ENCODE results near the gene PTPRE. TPM values are rescaled to one million over a fixed set of nuclear protein-coding genes. Genes with fewer than 3 reads are reported as not detected.

The PTPRE gene
- total RNA-seq, 5 donors from 2014 or later (not counting 1 experiment from before 2014, with no cell fraction given) = 23.2 to 69.2 (median 32.2) TPM

DNA sequence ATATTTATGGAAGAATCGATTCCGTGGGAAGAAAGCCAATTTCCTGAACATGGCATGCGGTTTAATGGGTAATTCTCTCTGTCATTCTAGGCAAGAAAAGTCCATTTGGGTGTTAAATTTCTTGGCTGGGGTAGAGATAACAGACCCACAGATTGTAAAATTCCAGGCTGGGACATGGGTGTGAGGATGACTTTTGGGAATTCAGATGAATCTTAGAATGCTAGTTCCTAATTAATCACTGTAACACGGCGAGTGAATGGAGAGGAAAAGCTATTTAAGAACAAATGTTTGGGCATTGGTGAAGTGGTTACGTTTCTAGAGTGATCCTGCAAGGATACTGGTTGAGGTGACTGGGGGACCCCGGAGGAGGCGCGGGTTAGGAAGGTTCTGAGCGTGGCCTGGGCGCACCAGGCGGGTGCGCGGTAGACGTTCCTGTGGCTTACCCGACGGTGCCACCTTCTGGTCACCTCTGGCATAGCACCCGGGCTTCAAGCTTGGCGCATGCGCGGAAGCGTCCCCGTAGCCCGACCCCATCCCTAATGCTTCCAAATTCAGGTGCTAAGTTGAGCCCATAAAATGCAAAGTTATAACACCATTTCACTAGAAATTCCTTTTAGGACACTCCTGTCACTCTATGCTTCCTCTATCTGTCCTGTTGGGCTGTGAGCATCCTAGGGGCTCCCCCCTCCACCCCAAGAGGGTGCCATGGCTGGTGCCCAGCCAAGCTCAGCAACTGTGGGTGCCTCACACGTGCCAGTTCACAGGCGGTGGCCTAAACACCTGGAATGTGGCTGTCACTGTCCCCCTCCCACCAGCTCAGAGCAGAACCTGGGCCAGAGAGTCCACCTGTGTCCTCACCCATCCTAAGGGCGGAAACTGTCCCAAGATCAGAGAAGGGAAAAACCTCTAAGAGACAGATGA lies 104.4 kb downstream of the PTPRE start:
- H3K4me1 ChIP-seq (ENCODE audit: control insufficient read depth in 1 of 2, extremely low read depth in 1 of 2, insufficient read depth in 2 of 2, low read length in 2 of 2) = peaks cover 2 to 8% of the 10 kb centered on the region in 2 experiments
- DNase-seq (peak; percentile 66 to 91 (median 83)), ATAC-seq (replicated peaks in 1 of 4) (peak; percentile 91 to 97 (median 92))
- Mint-ChIP-seq H3K27me3 (peaks cover 10 to 11% of the 10 kb centered on the region in 2 donors), H3K36me3 (no peaks in the 10 kb centered on the region), H3K4me3 (peak overlapping the region in 1 of 3 donors; percentile 34), H3K27ac (peak overlapping the region in 1 of 2 donors; percentile 16), H3K9me3 (no peaks in the 10 kb centered on the region), H3K4me1 (peaks cover 5 to 8% (median 8%) of the 10 kb centered on the region in 3 donors)
- H3K27ac ChIP-seq (ENCODE audit: low read length) = no peak overlapping the region
- H3K4me3 ChIP-seq (ENCODE audit: control insufficient read depth in 1 of 2, extremely low read depth in 1 of 2, low read length in 1 of 2) = no peak overlapping the region
- H3K9me3 ChIP-seq = no peaks in the 10 kb centered on the region
- WGBS (ENCODE audit: insufficient coverage) = 8% methylated on average over 20 of the region's 27 CpGs
- ChIA-PET POLR2A (interaction anchor here in 1 of 2 donors (0.9 kb wide), 1 partner anchor 54 kb away, joined by 3 read pairs; no protein-coding TSS in a partner anchor), CTCF (interaction anchor here (0.6 to 2.2 kb wide), 10 partner anchors 23 to 261 kb away, joined by 3 to 20 read pairs (median 5); partner anchors contain the start of gene PTPRE (in 2 of the 2))
- no peaks in the 10 kb centered on the region for H3K36me3 ChIP-seq (ENCODE audit: control insufficient read depth in 2 of 2, extremely low read depth in 1 of 2, insufficient read depth in 1 of 2, low read length in 1 of 2)
- peaks cover 0 to 25% of the 10 kb centered on the region in 2 experiments for H3K27me3 ChIP-seq (replicated peaks in 1 of 2; ENCODE audit: control insufficient read depth in 2 of 2, extremely low read depth in 1 of 2, insufficient read depth in 2 of 2, low read length in 1 of 2)

DNA sequence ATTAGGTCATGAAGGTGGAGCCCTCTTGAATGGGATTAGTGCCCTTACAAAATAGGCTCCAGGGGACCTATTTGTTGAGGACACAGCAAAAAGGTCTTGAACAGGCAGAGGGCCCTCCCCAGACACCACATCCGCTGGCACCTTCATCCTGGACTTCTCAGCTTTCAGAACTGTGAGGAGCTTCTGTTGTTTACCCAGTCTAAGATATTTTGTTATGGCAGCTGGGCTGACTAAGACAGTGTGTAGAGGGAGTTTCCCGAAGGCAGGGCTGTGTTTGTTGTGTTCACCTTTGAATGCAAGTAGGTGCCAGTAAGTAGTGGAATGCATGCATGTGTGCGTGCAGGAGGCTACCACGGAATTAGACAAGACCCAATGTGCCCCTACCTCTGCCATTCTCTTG lies 106.7 kb downstream of the PTPRE start:
- Mint-ChIP-seq H3K27me3 (peaks cover 9 to 13% of the 10 kb centered on the region in 2 donors), H3K4me3 (no peak overlapping the region), H3K36me3 (no peaks in the 10 kb centered on the region), H3K27ac (no peak overlapping the region), H3K9me3 (no peaks in the 10 kb centered on the region), H3K4me1 (peaks cover 5 to 13% (median 12%) of the 10 kb centered on the region in 3 donors)
- Histone ChIP-seq H3K9me3 (no peaks in the 10 kb centered on the region), H3K36me3 (ENCODE audit: control insufficient read depth in 2 of 2, extremely low read depth in 1 of 2, insufficient read depth in 1 of 2, low read length in 1 of 2) (no peaks in the 10 kb centered on the region), H3K27me3 (replicated peaks in 1 of 2; ENCODE audit: control insufficient read depth in 2 of 2, extremely low read depth in 1 of 2, insufficient read depth in 2 of 2, low read length in 1 of 2) (peaks cover 0 to 43% of the 10 kb centered on the region in 2 experiments), H3K27ac (ENCODE audit: low read length) (no peak overlapping the region), H3K4me1 (ENCODE audit: control insufficient read depth in 1 of 2, extremely low read depth in 1 of 2, insufficient read depth in 2 of 2, low read length in 2 of 2) (peaks cover 2 to 8% of the 10 kb centered on the region in 2 experiments), H3K4me3 (ENCODE audit: control insufficient read depth in 1 of 2, extremely low read depth in 1 of 2, low read length in 1 of 2) (no peak overlapping the region)
- ATAC-seq (replicated peaks in 1 of 4) (no peak), DNase-seq (peak in 1 of 35 experiments; percentile 14)
- WGBS (ENCODE audit: insufficient coverage) = 86% methylated on average over 3 of the region's 4 CpGs
- ChIA-PET POLR2A (no interaction called here), CTCF (interaction anchor here in 1 of 2 donors (0.7 to 1.5 kb wide), 3 partner anchors 22 to 56 kb away, joined by 3 to 4 read pairs (median 4); no protein-coding TSS in a partner anchor)

DNA sequence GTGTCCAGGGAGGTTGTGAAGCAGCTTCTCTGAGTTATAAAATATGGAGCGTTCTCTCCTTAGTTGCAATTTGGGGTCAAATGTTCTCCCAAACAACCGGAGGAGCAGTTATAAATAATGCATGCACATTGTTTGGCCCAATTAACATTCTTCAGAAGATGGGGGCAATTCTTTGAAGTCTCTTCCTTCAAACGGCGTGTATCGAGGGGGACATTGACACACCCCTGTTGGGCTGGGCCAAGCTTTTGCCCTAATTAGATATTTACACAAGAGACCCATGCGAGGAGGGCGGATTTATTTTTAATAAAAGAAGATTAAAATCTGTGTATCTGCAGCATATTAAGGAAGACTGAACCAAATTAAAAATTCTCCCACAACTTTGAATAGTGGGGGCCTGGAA lies 107.3 kb downstream of the PTPRE start:
- Histone ChIP-seq H3K27me3 (replicated peaks in 1 of 2; ENCODE audit: control insufficient read depth in 2 of 2, extremely low read depth in 1 of 2, insufficient read depth in 2 of 2, low read length in 1 of 2) (peaks cover 0 to 43% of the 10 kb centered on the region in 2 experiments), H3K27ac (ENCODE audit: low read length) (no peak overlapping the region), H3K36me3 (ENCODE audit: control insufficient read depth in 2 of 2, extremely low read depth in 1 of 2, insufficient read depth in 1 of 2, low read length in 1 of 2) (no peaks in the 10 kb centered on the region), H3K4me1 (ENCODE audit: control insufficient read depth in 1 of 2, extremely low read depth in 1 of 2, insufficient read depth in 2 of 2, low read length in 2 of 2) (peaks cover 2 to 8% of the 10 kb centered on the region in 2 experiments), H3K4me3 (ENCODE audit: control insufficient read depth in 1 of 2, extremely low read depth in 1 of 2, low read length in 1 of 2) (no peak overlapping the region), H3K9me3 (no peaks in the 10 kb centered on the region)
- DNase-seq = no peak
- WGBS (ENCODE audit: insufficient coverage) = 95% methylated on average over 3 of the region's 7 CpGs
- CTCF ChIA-PET = no interaction called here
- H3K36me3 Mint-ChIP-seq = no peaks in the 10 kb centered on the region
- H3K27me3 Mint-ChIP-seq = peaks cover 9 to 13% of the 10 kb centered on the region in 2 donors
- ATAC-seq (replicated peaks in 1 of 4) = no peak
- no peak overlapping the region for H3K4me3 Mint-ChIP-seq
- H3K4me1 Mint-ChIP-seq = peaks cover 5 to 15% (median 13%) of the 10 kb centered on the region in 3 donors
- H3K27ac Mint-ChIP-seq = no peak overlapping the region
- no peaks in the 10 kb centered on the region for H3K9me3 Mint-ChIP-seq
- POLR2A ChIA-PET = no interaction called here

DNA sequence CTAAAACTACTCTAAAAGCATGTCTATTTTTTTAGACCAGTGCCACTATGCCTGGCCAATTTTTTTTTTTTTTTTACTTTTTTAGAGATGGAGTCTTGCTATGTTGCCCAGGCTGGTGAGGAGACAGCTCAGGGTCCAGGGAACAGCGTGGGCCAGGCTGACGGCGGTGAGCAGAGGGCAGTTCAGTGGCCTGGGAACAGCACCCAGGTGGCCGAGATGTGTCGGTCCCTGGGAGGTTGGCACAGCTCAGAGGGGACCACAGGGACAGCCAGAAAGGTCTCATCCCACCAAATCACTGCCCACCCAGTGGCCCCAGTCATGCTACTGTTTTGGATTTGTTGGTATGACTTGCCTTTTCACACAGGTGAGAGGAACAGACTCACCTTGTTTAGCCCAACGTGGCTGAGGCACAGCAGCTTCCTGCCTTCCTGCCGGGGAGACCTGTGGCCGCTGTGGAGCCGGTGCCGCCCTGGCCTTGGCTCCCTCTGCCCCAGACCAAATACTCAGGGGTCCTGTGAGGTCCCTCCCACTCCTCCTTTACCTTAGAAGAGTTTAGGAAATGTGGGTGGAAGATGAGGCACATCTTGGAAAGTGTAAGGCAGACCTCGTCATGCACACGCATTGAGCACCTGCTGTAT lies 109.6 kb downstream of the PTPRE start:
- WGBS (ENCODE audit: insufficient coverage) = 84% methylated on average over 9 of the region's 12 CpGs
- no peaks in the 10 kb centered on the region for H3K36me3 ChIP-seq (ENCODE audit: control insufficient read depth in 2 of 2, extremely low read depth in 1 of 2, insufficient read depth in 1 of 2, low read length in 1 of 2)
- Mint-ChIP-seq H3K9me3 (no peaks in the 10 kb centered on the region), H3K4me1 (peaks cover 2 to 9% (median 7%) of the 10 kb centered on the region in 3 donors), H3K36me3 (no peaks in the 10 kb centered on the region), H3K4me3 (no peak overlapping the region), H3K27me3 (peaks cover 3 to 6% of the 10 kb centered on the region in 2 donors), H3K27ac (peak overlapping the region in 1 of 2 donors; percentile 31)
- no peaks in the 10 kb centered on the region for H3K9me3 ChIP-seq
- no peak for DNase-seq
- H3K4me3 ChIP-seq (ENCODE audit: control insufficient read depth in 1 of 2, extremely low read depth in 1 of 2, low read length in 1 of 2) = no peak overlapping the region
- peaks cover 0 to 27% of the 10 kb centered on the region in 2 experiments for H3K27me3 ChIP-seq (replicated peaks in 1 of 2; ENCODE audit: control insufficient read depth in 2 of 2, extremely low read depth in 1 of 2, insufficient read depth in 2 of 2, low read length in 1 of 2)
- ChIA-PET CTCF (interaction anchor here in 1 of 2 donors (0.7 kb wide), 1 partner anchor 225 kb away, joined by 3 read pairs; no protein-coding TSS in a partner anchor), POLR2A (interaction anchor here in 1 of 2 donors (0.6 kb wide), 1 partner anchor 15 kb away, joined by 3 read pairs; no protein-coding TSS in a partner anchor)
- H3K4me1 ChIP-seq (ENCODE audit: control insufficient read depth in 1 of 2, extremely low read depth in 1 of 2, insufficient read depth in 2 of 2, low read length in 2 of 2) = peaks cover 0 to 3% of the 10 kb centered on the region in 2 experiments
- no peak for ATAC-seq (replicated peaks in 1 of 4)
- H3K27ac ChIP-seq (ENCODE audit: low read length) = no peak overlapping the region

DNA sequence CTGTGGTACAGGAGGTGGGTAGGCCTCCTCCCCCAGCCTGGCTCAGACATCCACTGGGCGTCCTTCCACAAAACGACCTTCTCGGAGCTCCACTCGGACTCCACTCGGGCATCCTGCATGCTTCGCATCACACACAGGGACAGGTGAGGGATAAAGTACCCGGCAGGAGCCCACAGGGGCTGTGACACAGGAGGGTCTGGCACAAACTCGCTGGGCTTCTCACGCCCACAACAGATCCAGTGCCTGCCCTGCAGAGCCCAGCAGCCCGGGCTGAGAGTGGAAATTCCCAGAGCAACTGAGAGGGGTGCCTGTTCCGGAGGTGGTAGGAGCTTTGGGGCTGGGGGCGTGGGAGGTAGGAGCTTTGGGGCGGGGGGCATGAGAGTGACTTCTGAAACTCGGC lies 110.9 kb downstream of the PTPRE start:
- 87% methylated on average over 7 of the region's 14 CpGs for WGBS (ENCODE audit: insufficient coverage)

DNA sequence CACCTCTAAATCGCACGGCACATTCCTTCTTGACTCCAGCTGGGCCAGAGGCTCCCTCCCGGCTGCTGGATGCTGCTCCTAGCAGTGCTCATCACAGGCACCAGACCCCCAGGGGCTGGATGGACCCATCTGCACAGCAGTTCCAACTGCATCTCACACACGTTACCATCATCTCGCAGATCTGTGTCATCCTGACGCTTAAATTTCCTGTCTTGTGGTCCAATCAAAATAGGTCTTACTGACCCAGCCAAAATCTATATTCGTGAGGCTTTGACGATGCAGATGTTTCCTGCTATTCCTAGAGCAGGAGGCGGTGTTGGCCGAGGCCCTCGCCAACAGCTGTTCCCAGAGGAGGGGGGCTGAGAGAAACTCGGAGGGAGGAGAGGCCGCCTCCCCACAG lies 111.3 kb downstream of the PTPRE start:
- Histone ChIP-seq H3K27me3 (replicated peaks in 1 of 2; ENCODE audit: control insufficient read depth in 2 of 2, extremely low read depth in 1 of 2, insufficient read depth in 2 of 2, low read length in 1 of 2) (peaks cover 0 to 19% of the 10 kb centered on the region in 2 experiments), H3K9me3 (no peaks in the 10 kb centered on the region), H3K4me1 (ENCODE audit: control insufficient read depth in 1 of 2, extremely low read depth in 1 of 2, insufficient read depth in 2 of 2, low read length in 2 of 2) (no peaks in the 10 kb centered on the region), H3K27ac (ENCODE audit: low read length) (no peak overlapping the region), H3K4me3 (ENCODE audit: control insufficient read depth in 1 of 2, extremely low read depth in 1 of 2, low read length in 1 of 2) (no peak overlapping the region), H3K36me3 (ENCODE audit: control insufficient read depth in 2 of 2, extremely low read depth in 1 of 2, insufficient read depth in 1 of 2, low read length in 1 of 2) (no peaks in the 10 kb centered on the region)
- Mint-ChIP-seq H3K27ac (no peak overlapping the region), H3K27me3 (peaks cover 3 to 6% of the 10 kb centered on the region in 2 donors), H3K4me1 (peaks cover 0 to 7% (median 5%) of the 10 kb centered on the region in 3 donors), H3K36me3 (no peaks in the 10 kb centered on the region), H3K4me3 (no peak overlapping the region), H3K9me3 (no peaks in the 10 kb centered on the region)
- ChIA-PET POLR2A (no interaction called here), CTCF (no interaction called here)
- WGBS (ENCODE audit: insufficient coverage) = 37% methylated on average over 6 of the region's 13 CpGs
- DNase-seq (peak in 1 of 35 experiments; percentile 11), ATAC-seq (replicated peaks in 1 of 4) (peak in 1 of 4 experiments; percentile 42)

More for the DNA sequence above, 110.9 kb downstream of the PTPRE start:
- H3K4me3 Mint-ChIP-seq = no peak overlapping the region
- POLR2A ChIA-PET = no interaction called here
- no peak overlapping the region for H3K27ac ChIP-seq (ENCODE audit: low read length)
- H3K9me3 Mint-ChIP-seq = no peaks in the 10 kb centered on the region
- DNase-seq (no peak), ATAC-seq (replicated peaks in 1 of 4) (no peak)
- peaks cover 0 to 19% of the 10 kb centered on the region in 2 experiments for H3K27me3 ChIP-seq (replicated peaks in 1 of 2; ENCODE audit: control insufficient read depth in 2 of 2, extremely low read depth in 1 of 2, insufficient read depth in 2 of 2, low read length in 1 of 2)
- no peak overlapping the region for H3K4me3 ChIP-seq (ENCODE audit: control insufficient read depth in 1 of 2, extremely low read depth in 1 of 2, low read length in 1 of 2)
- H3K36me3 ChIP-seq (ENCODE audit: control insufficient read depth in 2 of 2, extremely low read depth in 1 of 2, insufficient read depth in 1 of 2, low read length in 1 of 2) = no peaks in the 10 kb centered on the region
- peaks cover 0 to 7% (median 5%) of the 10 kb centered on the region in 3 donors for H3K4me1 Mint-ChIP-seq
- CTCF ChIA-PET = no interaction called here
- H3K36me3 Mint-ChIP-seq = no peaks in the 10 kb centered on the region
- H3K4me1 ChIP-seq (ENCODE audit: control insufficient read depth in 1 of 2, extremely low read depth in 1 of 2, insufficient read depth in 2 of 2, low read length in 2 of 2) = no peaks in the 10 kb centered on the region
- peaks cover 3 to 6% of the 10 kb centered on the region in 2 donors for H3K27me3 Mint-ChIP-seq
- H3K27ac Mint-ChIP-seq = no peak overlapping the region
- no peaks in the 10 kb centered on the region for H3K9me3 ChIP-seq
